ENCODE measurements around the gene HIC1. TPM values are rescaled to one million over a fixed set of nuclear protein-coding genes. Genes with fewer than 3 reads are reported as not detected.

Gene HIC1
- total RNA-seq, 1 donor = 18.5 TPM

GRCh38 chr17:2081564-2081963 is 26.7 kb downstream of the HIC1 start:
- H3K4me3 ChIP-seq (ENCODE audit: insufficient read depth, low read length) = no peak overlapping the region
- H3K79me2 ChIP-seq (ENCODE audit: insufficient read depth, low read length) = no peaks in the 10 kb centered on the region
- H3K27me3 ChIP-seq (ENCODE audit: insufficient read depth, low read length) = no peaks in the 10 kb centered on the region
- H3K27ac ChIP-seq (ENCODE audit: low read depth, low read length) = peak overlapping the region; percentile 84
- H3K9me3 ChIP-seq (ENCODE audit: low read depth, low read length) = no peaks in the 10 kb centered on the region
- H3K36me3 ChIP-seq (ENCODE audit: insufficient read depth, low read length) = peaks cover 49% of the 10 kb centered on the region
- H4K20me1 ChIP-seq (ENCODE audit: insufficient read depth, low read length) = no peaks in the 10 kb centered on the region
- peak overlapping the region; percentile 38 for H3K4me2 ChIP-seq (ENCODE audit: insufficient read depth, low read length)
- no peak overlapping the region for H2AFZ ChIP-seq (ENCODE audit: low read length)
- TF ChIP-seq CTCF (IDR thresholded peaks at IDR 0.05; ENCODE audit: extremely low read depth, low read depth, low read length) = no peak
- H3K4me1 ChIP-seq (ENCODE audit: insufficient read depth, low read length) = peaks cover 34% of the 10 kb centered on the region
- DNase-seq (ENCODE audit: insufficient read length, low spot score, missing footprints) = peak; percentile 96

DNA sequence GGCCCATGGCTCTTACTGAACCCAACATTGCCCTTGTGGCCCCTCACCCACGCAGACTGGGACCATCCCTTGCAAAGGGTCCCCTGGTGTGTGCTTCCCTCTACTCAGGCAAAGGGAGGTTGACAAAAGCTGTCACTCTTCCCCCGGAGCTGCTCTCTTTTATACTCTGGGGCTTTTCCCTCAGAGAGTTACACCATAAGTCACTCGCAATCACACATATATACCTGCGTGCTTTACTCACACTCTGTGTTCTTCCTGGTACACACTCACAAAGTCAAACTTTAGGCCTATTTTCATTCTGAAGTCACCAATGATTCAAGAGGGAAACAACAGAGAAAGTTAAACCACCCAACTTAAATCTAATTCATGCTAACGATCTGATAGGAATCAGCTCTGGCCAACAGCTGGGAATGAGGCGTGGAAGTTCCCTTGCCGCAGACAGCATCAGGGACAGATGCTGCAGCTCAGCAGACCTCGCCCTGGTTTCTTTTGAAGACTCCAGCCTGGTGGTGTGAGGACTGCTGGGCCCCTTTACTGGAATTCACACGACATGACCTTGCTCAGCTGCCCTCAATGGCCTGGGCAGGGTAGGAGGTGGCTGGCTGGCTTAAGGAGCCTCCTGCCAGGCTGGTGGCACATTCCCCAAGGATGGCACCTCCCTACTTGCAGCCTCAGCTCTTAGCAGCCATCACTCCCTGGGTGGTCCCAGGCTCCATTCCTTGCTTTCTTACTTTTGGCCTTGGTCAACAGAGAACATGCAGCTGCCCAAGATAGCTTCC is 27.3 kb downstream of the HIC1 start:
- Histone ChIP-seq H3K9me3 (ENCODE audit: low read depth, low read length) (no peaks in the 10 kb centered on the region), H3K4me1 (ENCODE audit: insufficient read depth, low read length) (peaks cover 34% of the 10 kb centered on the region), H3K79me2 (ENCODE audit: insufficient read depth, low read length) (no peaks in the 10 kb centered on the region), H2AFZ (ENCODE audit: low read length) (no peak overlapping the region), H3K27ac (ENCODE audit: low read depth, low read length) (peak overlapping the region; percentile 84), H3K27me3 (ENCODE audit: insufficient read depth, low read length) (no peaks in the 10 kb centered on the region), H3K4me2 (ENCODE audit: insufficient read depth, low read length) (peak overlapping the region; percentile 38), H4K20me1 (ENCODE audit: insufficient read depth, low read length) (no peaks in the 10 kb centered on the region), H3K4me3 (ENCODE audit: insufficient read depth, low read length) (no peak overlapping the region), H3K36me3 (ENCODE audit: insufficient read depth, low read length) (peaks cover 44% of the 10 kb centered on the region)
- DNase-seq (ENCODE audit: insufficient read length, low spot score, missing footprints) = peak; percentile 83
- TF ChIP-seq CTCF (IDR thresholded peaks at IDR 0.05; ENCODE audit: extremely low read depth, low read depth, low read length) = no peak

- Histone ChIP-seq H3K4me2 (ENCODE audit: insufficient read depth, low read length) (no peak overlapping the region), H3K79me2 (ENCODE audit: insufficient read depth, low read length) (no peaks in the 10 kb centered on the region), H3K4me1 (ENCODE audit: insufficient read depth, low read length) (peaks cover 36% of the 10 kb centered on the region), H3K36me3 (ENCODE audit: insufficient read depth, low read length) (peaks cover 31% of the 10 kb centered on the region), H3K27ac (ENCODE audit: low read depth, low read length) (peak overlapping the region; percentile 56), H2AFZ (ENCODE audit: low read length) (no peak overlapping the region), H3K9me3 (ENCODE audit: low read depth, low read length) (no peaks in the 10 kb centered on the region), H3K4me3 (ENCODE audit: insufficient read depth, low read length) (no peak overlapping the region), H3K27me3 (ENCODE audit: insufficient read depth, low read length) (no peaks in the 10 kb centered on the region), H4K20me1 (ENCODE audit: insufficient read depth, low read length) (no peaks in the 10 kb centered on the region)
- TF ChIP-seq CTCF (IDR thresholded peaks at IDR 0.05; ENCODE audit: extremely low read depth, low read depth, low read length) = no peak
- DNase-seq (ENCODE audit: insufficient read length, low spot score, missing footprints) = no peak
These were observed 28.7 kb downstream of the HIC1 start for GRCh38 chr17:2083613-2084035.

DNA sequence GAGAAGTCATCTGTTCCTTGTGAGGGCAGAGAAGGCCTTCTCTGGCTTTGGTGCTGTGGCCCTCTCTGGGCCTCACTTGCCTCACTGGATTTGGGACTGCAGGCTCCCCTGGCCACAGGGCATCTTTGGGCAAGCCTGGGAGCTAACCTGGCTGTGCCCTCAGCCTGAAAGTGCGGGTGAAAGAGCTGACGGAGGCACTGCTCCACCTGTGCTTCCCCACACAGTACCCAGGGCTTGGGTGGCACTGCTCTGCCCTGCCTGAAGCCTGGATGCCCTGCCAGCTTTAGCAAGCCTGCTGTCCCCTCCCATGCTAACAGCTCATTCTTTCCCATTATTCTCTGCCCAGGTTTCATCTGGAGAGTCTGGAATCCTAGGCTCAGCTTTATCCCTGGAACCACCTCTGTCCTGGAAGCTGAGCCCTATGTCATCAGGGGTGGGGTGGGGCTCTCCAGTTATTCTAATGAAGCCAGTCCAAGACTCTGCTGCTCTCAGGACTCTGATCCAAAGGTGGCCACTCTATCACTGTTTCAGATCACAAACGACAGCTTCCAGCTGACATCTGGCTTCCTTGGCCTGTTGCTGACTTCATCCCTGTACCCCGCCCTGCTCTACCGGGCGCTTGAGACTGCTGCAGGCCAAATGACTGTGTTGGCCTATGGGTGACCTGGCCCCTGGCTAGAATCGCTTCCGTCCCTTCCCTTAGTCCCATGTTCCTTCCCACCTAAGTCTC is 29.3 kb downstream of the HIC1 start:
- TF ChIP-seq CTCF (IDR thresholded peaks at IDR 0.05; ENCODE audit: extremely low read depth, low read depth, low read length) = no peak
- no peak overlapping the region for H2AFZ ChIP-seq (ENCODE audit: low read length)
- H4K20me1 ChIP-seq (ENCODE audit: insufficient read depth, low read length) = no peaks in the 10 kb centered on the region
- no peaks in the 10 kb centered on the region for H3K27me3 ChIP-seq (ENCODE audit: insufficient read depth, low read length)
- peaks cover 28% of the 10 kb centered on the region for H3K36me3 ChIP-seq (ENCODE audit: insufficient read depth, low read length)
- H3K4me2 ChIP-seq (ENCODE audit: insufficient read depth, low read length) = no peak overlapping the region
- DNase-seq (ENCODE audit: insufficient read length, low spot score, missing footprints) = peak; percentile 81
- peaks cover 42% of the 10 kb centered on the region for H3K4me1 ChIP-seq (ENCODE audit: insufficient read depth, low read length)
- no peak overlapping the region for H3K4me3 ChIP-seq (ENCODE audit: insufficient read depth, low read length)
- H3K79me2 ChIP-seq (ENCODE audit: insufficient read depth, low read length) = no peaks in the 10 kb centered on the region
- H3K27ac ChIP-seq (ENCODE audit: low read depth, low read length) = peak overlapping the region; percentile 56
- no peaks in the 10 kb centered on the region for H3K9me3 ChIP-seq (ENCODE audit: low read depth, low read length)
